Measurements from ENCODE around the gene S100A6. TPM values are rescaled to one million over a fixed set of nuclear protein-coding genes. Genes with fewer than 3 reads are reported as not detected.

S100A6 gene
- total RNA-seq, 1 donor from 2014 or later = 1.1 TPM

GRCh38 chr1:153493343-153493960, 42.3 kb downstream of the S100A6 start:
- H3K9me3 Mint-ChIP-seq (ENCODE audit: unreplicated experiment) = no peaks in the 10 kb centered on the region
- no peaks in the 10 kb centered on the region for H3K4me1 Mint-ChIP-seq (ENCODE audit: unreplicated experiment)
- no peak overlapping the region for H3K27ac Mint-ChIP-seq (ENCODE audit: unreplicated experiment)
- DNase-seq (ENCODE audit: extremely low spot score, unreplicated experiment) = no peak
- no peak overlapping the region for H3K4me3 Mint-ChIP-seq (ENCODE audit: unreplicated experiment)
- H3K36me3 Mint-ChIP-seq (ENCODE audit: unreplicated experiment) = no peaks in the 10 kb centered on the region
- peaks cover 53% of the 10 kb centered on the region for H3K27me3 Mint-ChIP-seq (ENCODE audit: unreplicated experiment)
- TF ChIP-seq CTCF (IDR thresholded peaks at IDR 0.05) = no peak

GRCh38 chr1:153490272-153491051, 45.3 kb downstream of the S100A6 start:
- TF ChIP-seq CTCF (IDR thresholded peaks at IDR 0.05) = no peak
- Mint-ChIP-seq H3K27ac (ENCODE audit: unreplicated experiment) (no peak overlapping the region), H3K9me3 (ENCODE audit: unreplicated experiment) (no peaks in the 10 kb centered on the region), H3K4me3 (ENCODE audit: unreplicated experiment) (no peak overlapping the region), H3K27me3 (ENCODE audit: unreplicated experiment) (peaks cover 46% of the 10 kb centered on the region), H3K4me1 (ENCODE audit: unreplicated experiment) (no peaks in the 10 kb centered on the region), H3K36me3 (ENCODE audit: unreplicated experiment) (no peaks in the 10 kb centered on the region)
- no peak for DNase-seq (ENCODE audit: extremely low spot score, unreplicated experiment)

GRCh38 chr1:153488731-153489130, 47.1 kb downstream of the S100A6 start:
- no peaks in the 10 kb centered on the region for H3K9me3 Mint-ChIP-seq (ENCODE audit: unreplicated experiment)
- no peak for DNase-seq (ENCODE audit: extremely low spot score, unreplicated experiment)
- H3K27me3 Mint-ChIP-seq (ENCODE audit: unreplicated experiment) = peaks cover 54% of the 10 kb centered on the region
- H3K4me1 Mint-ChIP-seq (ENCODE audit: unreplicated experiment) = no peaks in the 10 kb centered on the region
- no peak for TF ChIP-seq CTCF (IDR thresholded peaks at IDR 0.05)
- no peaks in the 10 kb centered on the region for H3K36me3 Mint-ChIP-seq (ENCODE audit: unreplicated experiment)
- no peak overlapping the region for H3K27ac Mint-ChIP-seq (ENCODE audit: unreplicated experiment)
- H3K4me3 Mint-ChIP-seq (ENCODE audit: unreplicated experiment) = no peak overlapping the region

- Mint-ChIP-seq H3K36me3 (ENCODE audit: unreplicated experiment) (no peaks in the 10 kb centered on the region), H3K27ac (ENCODE audit: unreplicated experiment) (no peak overlapping the region)
- DNase-seq (ENCODE audit: extremely low spot score, unreplicated experiment) = no peak
Observed at GRCh38 chr1:153487707-153488106, 48.1 kb downstream of the S100A6 start.

More at GRCh38 chr1:153487707-153488106, 48.1 kb downstream of the S100A6 start:
- Mint-ChIP-seq H3K4me3 (ENCODE audit: unreplicated experiment) (no peak overlapping the region), H3K27me3 (ENCODE audit: unreplicated experiment) (peaks cover 54% of the 10 kb centered on the region), H3K4me1 (ENCODE audit: unreplicated experiment) (no peaks in the 10 kb centered on the region), H3K9me3 (ENCODE audit: unreplicated experiment) (no peaks in the 10 kb centered on the region)
- TF ChIP-seq CTCF (IDR thresholded peaks at IDR 0.05) = no peak

Measured in osteocyte (in vitro differentiated cells).